Measurements from ENCODE around the gene RNF5. TPM values are rescaled to one million over a fixed set of nuclear protein-coding genes. Genes with fewer than 3 reads are reported as not detected.

The RNF5 gene
- polyA plus RNA-seq, 1 experiment, result 33.3 TPM

- no peak overlapping the region for H3K4me3 ChIP-seq (ENCODE audit: low read depth, low read length)
- TF ChIP-seq CTCF (IDR thresholded peaks at IDR 0.05; ENCODE audit: low read depth, low read length), result no peak
- no peak for DNase-seq (ENCODE audit: low read depth, low spot score)
- H3K9me3 ChIP-seq (ENCODE audit: control insufficient read depth, insufficient read depth, low read length), result peaks cover 13% of the 10 kb centered on the region
- ChIA-PET POLR2A (interaction anchor here (1.4 kb wide), 1 partner anchor 10 kb away, joined by 5 read pairs; no protein-coding TSS in a partner anchor), CTCF (interaction anchor here (1.1 kb wide), 2 partner anchors 27 to 49 kb away, joined by 3 read pairs; no protein-coding TSS in a partner anchor)
- no peak overlapping the region for H3K27ac ChIP-seq (ENCODE audit: low read depth, low read length)
- H3K27me3 ChIP-seq (ENCODE audit: control insufficient read depth, insufficient read depth, low read length), result peaks cover 46% of the 10 kb centered on the region
Observed at GRCh38 chr6:32146287-32146686, 31.9 kb upstream of the RNF5 start.

GRCh38 chr6:32146687-32147086 is 31.5 kb upstream of the RNF5 start:
- CTCF ChIA-PET, result interaction anchor here (1.1 kb wide), 2 partner anchors 28 to 49 kb away, joined by 3 read pairs; no protein-coding TSS in a partner anchor
- Histone ChIP-seq H3K27me3 (ENCODE audit: control insufficient read depth, insufficient read depth, low read length) (peaks cover 46% of the 10 kb centered on the region), H3K9me3 (ENCODE audit: control insufficient read depth, insufficient read depth, low read length) (peaks cover 13% of the 10 kb centered on the region), H3K4me3 (ENCODE audit: low read depth, low read length) (no peak overlapping the region), H3K27ac (ENCODE audit: low read depth, low read length) (no peak overlapping the region)
- no peak for TF ChIP-seq CTCF (IDR thresholded peaks at IDR 0.05; ENCODE audit: low read depth, low read length)
- POLR2A ChIA-PET, result interaction anchor here (1.4 kb wide), 1 partner anchor 11 kb away, joined by 5 read pairs; no protein-coding TSS in a partner anchor
- DNase-seq (ENCODE audit: low read depth, low spot score), result no peak

- ChIA-PET CTCF (interaction anchor here (1.2 kb wide), 1 partner anchor 9 kb away, joined by 3 read pairs; no protein-coding TSS in a partner anchor), POLR2A (interaction anchor here (1.4 kb wide), 1 partner anchor 12 kb away, joined by 5 read pairs; no protein-coding TSS in a partner anchor)
Observed at GRCh38 chr6:32147401-32148132, 30.6 kb upstream of the RNF5 start.

GRCh38 chr6:32148289-32149091 is 29.7 kb upstream of the RNF5 start:
- Histone ChIP-seq H3K27me3 (ENCODE audit: control insufficient read depth, insufficient read depth, low read length) (peaks cover 42% of the 10 kb centered on the region), H3K9me3 (ENCODE audit: control insufficient read depth, insufficient read depth, low read length) (peaks cover 13% of the 10 kb centered on the region), H3K4me3 (ENCODE audit: low read depth, low read length) (no peak overlapping the region), H3K27ac (ENCODE audit: low read depth, low read length) (no peak overlapping the region)
- POLR2A ChIA-PET, result interaction anchor here (0.9 kb wide), 1 partner anchor 8 kb away, joined by 3 read pairs; no protein-coding TSS in a partner anchor
- CTCF ChIA-PET, result interaction anchor here (1.2 kb wide), 1 partner anchor 10 kb away, joined by 3 read pairs; no protein-coding TSS in a partner anchor
- no peak for DNase-seq (ENCODE audit: low read depth, low spot score)
- TF ChIP-seq CTCF (IDR thresholded peaks at IDR 0.05; ENCODE audit: low read depth, low read length), result no peak

More at GRCh38 chr6:32147401-32148132, 30.6 kb upstream of the RNF5 start:
- no peak for TF ChIP-seq CTCF (IDR thresholded peaks at IDR 0.05; ENCODE audit: low read depth, low read length)
- H3K4me3 ChIP-seq (ENCODE audit: low read depth, low read length), result no peak overlapping the region
- H3K27ac ChIP-seq (ENCODE audit: low read depth, low read length), result no peak overlapping the region
- H3K27me3 ChIP-seq (ENCODE audit: control insufficient read depth, insufficient read depth, low read length), result peaks cover 42% of the 10 kb centered on the region
- H3K9me3 ChIP-seq (ENCODE audit: control insufficient read depth, insufficient read depth, low read length), result peaks cover 13% of the 10 kb centered on the region
- DNase-seq (ENCODE audit: low read depth, low spot score), result no peak

All from AG04450 (cell line).